ENCODE results near the gene RGL1.

RGL1 gene

GRCh38 chr1:183787704-183788103 lies 17.2 kb upstream of the RGL1 start:
- no peak for DNase-seq

GRCh38 chr1:183791319-183791718 lies 13.6 kb upstream of the RGL1 start:
- DNase-seq, result no peak

- peak in 1 of 2 donors; percentile 43 for DNase-seq
Observed at GRCh38 chr1:183792300-183792699, 12.6 kb upstream of the RGL1 start.

- no peak for DNase-seq
Observed at GRCh38 chr1:183794088-183794487, 10.8 kb upstream of the RGL1 start.

GRCh38 chr1:183800449-183800848 lies 4.5 kb upstream of the RGL1 start:
- no peak for DNase-seq

- no peak for DNase-seq
Observed at GRCh38 chr1:183801649-183802048, 3.3 kb upstream of the RGL1 start.

GRCh38 chr1:183804387-183804786 lies 533 bp upstream of the RGL1 start:
- DNase-seq, result no peak

GRCh38 chr1:183806125-183806524 lies 1.2 kb downstream of the RGL1 start:
- no peak for DNase-seq

- DNase-seq, result no peak
Observed at GRCh38 chr1:183806675-183807074, 1.8 kb downstream of the RGL1 start.

- peak; percentile 49 to 70 for DNase-seq
Observed at GRCh38 chr1:183807549-183808168, 2.7 kb downstream of the RGL1 start.

GRCh38 chr1:183808296-183809027 lies 3.5 kb downstream of the RGL1 start:
- no peak for DNase-seq

- DNase-seq, result peak; percentile 72 to 80
Observed at GRCh38 chr1:183810121-183810520, 5.2 kb downstream of the RGL1 start.

GRCh38 chr1:183810756-183811544 lies 6.0 kb downstream of the RGL1 start:
- no peak for DNase-seq

- no peak for DNase-seq
Observed at GRCh38 chr1:183812128-183812527, 7.2 kb downstream of the RGL1 start.

- no peak for DNase-seq
Observed at GRCh38 chr1:183812686-183813569, 8.0 kb downstream of the RGL1 start.

GRCh38 chr1:183814121-183814681 lies 9.3 kb downstream of the RGL1 start:
- DNase-seq, result peak; percentile 41

GRCh38 chr1:183816110-183816509 lies 11.2 kb downstream of the RGL1 start:
- DNase-seq, result no peak

GRCh38 chr1:183817576-183818288 lies 12.8 kb downstream of the RGL1 start:
- DNase-seq, result no peak

- DNase-seq, result no peak
Observed at GRCh38 chr1:183819059-183819458, 14.1 kb downstream of the RGL1 start.

- DNase-seq, result no peak
Observed at GRCh38 chr1:183821309-183821888, 16.5 kb downstream of the RGL1 start.

All from inflammatory macrophage (primary cell).